K562 (cell line): Measurements from ENCODE around the gene AGR3. TPM values are rescaled to one million over a fixed set of nuclear protein-coding genes. Genes with fewer than 3 reads are reported as not detected.
A peak's percentile ranks its signal among the peaks of the same experiment; 100 is the strongest.

Source experiments
- ATAC-seq: fragments of 200-7000 bp; cut with Tn5 transposase; 3 replicates; pipeline ENCODE4 v1.9.1; 2020; ENCODE audit warnings: moderate library complexity
- BruUV-seq: library from RNA; stranded (reverse); fragments of 400-500 nt; replicated peaks from 2 replicates; lab custom pipeline; 2021; lab: Mats Ljungman, UMichigan
- CTCF ChIA-PET: fragments of 300-600 bp; formaldehyde crosslinking; extraction: SDS; loops from one replicate; lab custom pipeline; 2021; ENCODE audit warnings: low intra/inter-chr PET ratio; lab: Yijun Ruan, JAX
- POLR2A ChIA-PET: fragments of 300-600, 350-650 bp; sonication (Branson Sonifier 250); formaldehyde crosslinking; extraction: SDS; loops from one replicate; lab custom pipeline; 2021; ENCODE audit warnings: antibody characterized with exemption, inconsistent platforms; lab: Yijun Ruan, JAX
- DNase-seq, 4 experiments: peaks; one replicate each; pipeline versions ENCODE4 v3.0.0 to v3.0.0-alpha.2; 2011 to 2018; ENCODE audit warnings: low spot score in 3 of 4, mixed read lengths in 3 of 4; ENCODE audit errors: extremely low read depth in 1 of 4
- FAIRE-seq: peaks from 2 replicates; lab custom pipeline; 2011; peaks lifted over from hg19 to GRCh38; lab: Jason Lieb, UNC
- H2AFZ ChIP-seq: 2 replicates; pipeline ENCODE4 v1.6.0; 2011; ENCODE audit warnings: low read depth, low read length, control low read depth, inconsistent platforms
- H3K27ac ChIP-seq: fragments of 200-600 bp; 3 replicates; pipeline ENCODE4 v1.8.0; 2011; ENCODE audit warnings: low read depth, mild to moderate bottlenecking, control low read depth, inconsistent platforms, low read length, moderate library complexity, mixed read lengths; ENCODE audit errors: extremely low read depth
- H3K27me3 ChIP-seq, 2 experiments: fragments of 300-600 bp in 1 of 2; 2 replicates in 1 of 2; 3 replicates in 1 of 2; pipeline versions ENCODE4 v1.6.0 to v1.8.0; 2011; ENCODE audit warnings: inconsistent platforms in 2 of 2, low read length in 2 of 2, mild to moderate bottlenecking in 1 of 2, mixed read lengths in 1 of 2, moderate library complexity in 1 of 2; ENCODE audit not compliant: control insufficient read depth in 2 of 2, insufficient read depth in 2 of 2
- H3K36me3 ChIP-seq: fragments of 300-600 bp; 3 replicates; pipeline ENCODE4 v1.8.0; 2011; ENCODE audit warnings: mild to moderate bottlenecking, low read length, inconsistent platforms; ENCODE audit not compliant: control insufficient read depth, insufficient read depth
- H3K4me1 ChIP-seq, 2 experiments: fragments of 200-600 bp in 1 of 2; replicated peaks in 1 of 2; 2 replicates in 1 of 2; 3 replicates in 1 of 2; pipeline versions ENCODE4 v1.5.1 to v1.8.0; 2011; ENCODE audit warnings: inconsistent platforms in 2 of 2, low read length in 2 of 2, mild to moderate bottlenecking in 1 of 2, mixed read lengths in 1 of 2, moderate library complexity in 1 of 2; ENCODE audit not compliant: control insufficient read depth in 2 of 2, insufficient read depth in 2 of 2
- H3K4me2 ChIP-seq: 2 replicates; pipeline ENCODE4 v1.6.1; 2011; ENCODE audit warnings: low read length, control low read depth, inconsistent platforms, mixed read lengths; ENCODE audit not compliant: insufficient read depth
- H3K4me3 ChIP-seq: fragments of 200-600 bp; sonication (generic), shearing (Covaris generic); 2 replicates; pipeline ENCODE4 v1.5.1; 2016; ENCODE audit warnings: control low read depth, inconsistent platforms
- H3K79me2 ChIP-seq: fragments of 200-600 bp; 3 replicates; pipeline ENCODE4 v1.8.0; 2011; ENCODE audit warnings: low read length, inconsistent platforms; ENCODE audit not compliant: control insufficient read depth, insufficient read depth
- H3K9ac ChIP-seq, 2 experiments: 2 replicates each; pipeline versions ENCODE4 v1.6.0 to v1.6.1; 2011; ENCODE audit warnings: low read depth in 2 of 2, low read length in 2 of 2, control low read depth in 1 of 2, inconsistent platforms in 1 of 2, mild to moderate bottlenecking in 1 of 2, mixed read lengths in 1 of 2; ENCODE audit not compliant: insufficient read depth in 1 of 2
- H3K9me1 ChIP-seq: one replicate; pipeline ENCODE4 v1.6.0; 2011; ENCODE audit warnings: inconsistent platforms, mild to moderate bottlenecking, low read length, moderate library complexity; ENCODE audit not compliant: control insufficient read depth, insufficient read depth
- H3K9me3 ChIP-seq: replicated peaks from 2 replicates; pipeline ENCODE4 v1.5.1; 2011; ENCODE audit warnings: low read depth, low read length, inconsistent platforms; ENCODE audit not compliant: control insufficient read depth, insufficient read depth
- H4K20me1 ChIP-seq: replicated peaks from 2 replicates; pipeline ENCODE4 v1.6.1; 2011; ENCODE audit warnings: low read length, inconsistent platforms, mixed read lengths; ENCODE audit not compliant: control insufficient read depth, insufficient read depth
- CSDE1 ChIP-seq, 2 experiments: fragments of 450-650 bp; IDR thresholded peaks; 2 replicates each; pipeline ENCODE4 v1.6.1; 2016; ENCODE audit warnings: mild to moderate bottlenecking in 1 of 2
- ELF4 ChIP-seq: fragments of 450-650 bp; formaldehyde crosslinking; IDR thresholded peaks from 2 replicates; pipeline ENCODE4 v1.4.0; 2022; ENCODE audit warnings: missing genetic modification characterization
- ESRRB ChIP-seq: fragments of 250-450 bp; sonication (Bioruptor Pico); IDR thresholded peaks from 2 replicates; pipeline ENCODE4 v1.5.0; 2020; ENCODE audit warnings: mild to moderate bottlenecking, moderate library complexity, borderline replicate concordance
- FOXJ2 ChIP-seq: fragments of 200-800 bp; sonication (Bioruptor generic); IDR thresholded peaks from 2 replicates; pipeline ENCODE4 v1.6.1; 2016; ENCODE audit warnings: missing genetic modification characterization, missing compliant biosample characterization
- HMBOX1 ChIP-seq: sonication (generic); IDR thresholded peaks from 2 replicates; pipeline ENCODE4 v1.6.1; 2016
- LEF1 ChIP-seq: fragments of 450-650 bp; IDR thresholded peaks from 2 replicates; pipeline ENCODE4 v1.6.1; 2016; ENCODE audit warnings: mild to moderate bottlenecking
- NR4A1 ChIP-seq, 2 experiments: fragments of 250-450 bp in 1 of 2; fragments of 450-650 bp in 1 of 2; sonication (Bioruptor Pico) in 1 of 2; IDR thresholded peaks; 2 replicates each; pipeline versions ENCODE4 v1.4.0 to v1.6.1; 2016 to 2020; ENCODE audit warnings: mild to moderate bottlenecking in 2 of 2, missing compliant biosample characterization in 1 of 2, missing genetic modification characterization in 1 of 2, moderate library complexity in 1 of 2
- PHB2 ChIP-seq: fragments of 450-650 bp; IDR thresholded peaks from 2 replicates; pipeline ENCODE4 v1.6.1; 2017; ENCODE audit warnings: low read depth
- POLR2B ChIP-seq: fragments of 450-650 bp; IDR thresholded peaks from 2 replicates; pipeline ENCODE4 v1.6.1; 2018; ENCODE audit warnings: low read depth; ENCODE audit not compliant: partially characterized antibody
- RFX1 ChIP-seq: fragments of 450-650 bp; IDR thresholded peaks from 2 replicates; pipeline ENCODE4 v1.6.1; 2016; ENCODE audit warnings: mild to moderate bottlenecking, moderate library complexity
- RFX5 ChIP-seq: IDR thresholded peaks from 2 replicates; pipeline ENCODE4 v1.6.1; 2011; ENCODE audit warnings: low read depth, mild to moderate bottlenecking, improper control_type of control experiment, low read length
- ZBTB7A ChIP-seq: IDR thresholded peaks from 2 replicates; pipeline ENCODE4 v1.6.1; 2011; ENCODE audit warnings: low read depth, mild to moderate bottlenecking, low read length, moderate library complexity, borderline replicate concordance; ENCODE audit not compliant: control insufficient read depth
- ZNF197 ChIP-seq: fragments of 200-800 bp; sonication (Bioruptor generic); IDR thresholded peaks from 2 replicates; pipeline ENCODE4 v1.6.1; 2016; ENCODE audit warnings: low read depth, missing genetic modification characterization, missing compliant biosample characterization
- ZNF239 ChIP-seq: fragments of 250-450 bp; sonication (Bioruptor Pico); IDR thresholded peaks from 2 replicates; pipeline ENCODE4 v1.4.0; 2020; ENCODE audit warnings: mild to moderate bottlenecking
- WGBS: fragments of 100-300 bp; shearing (Covaris generic); methylation state at CpG from one replicate; pipeline ENCODE4 v1.1.6; 2016; ENCODE audit warnings: low coverage, mixed read lengths; ENCODE audit not compliant: insufficient coverage; ENCODE audit errors: missing lambda C conversion rate; 5-methylcytosine and 5-hydroxymethylcytosine counted together
- in situ Hi-C: fragments of 300-500 bp; cut with MboI; formaldehyde crosslinking; loops from 4 replicates; pipeline ENCODE4 v1.15.0; 2018; ENCODE audit warnings: inconsistent platforms, mixed read lengths
- intact Hi-C: fragments of 100-400 bp; cut with micrococcal nuclease; formaldehyde crosslinking; loops from 2 replicates; pipeline ENCODE4 v1.14.2; 2022
- polyA plus RNA-seq, 8 experiments: library from polyadenylated mRNA; depleted of rRNA in 4 of 8; stranded (reverse) in 5 of 8; unstranded in 3 of 8; fragments of >200 nt; fragmentation: Nextera tagmentation in 2 of 8; fragmentation: Illumina TruSeq in 1 of 8; extraction: Ambion mirVana in 2 of 8; extraction: Trizol in 1 of 8; gene quantifications; 2 replicates each; pipeline versions ENCODE4 v1.2.1 to v1.2.3, GENCODE V29; 2011 to 2014; ENCODE audit warnings: inconsistent platforms in 1 of 8, missing spikeins in 1 of 8
- total RNA-seq, 7 experiments: library from RNA; depleted of rRNA in 6 of 7; stranded (reverse); fragments of >200 nt in 6 of 7; fragmentation: Illumina TruSeq in 2 of 7; extraction: Trizol in 2 of 7; gene quantifications; 2 replicates each; pipeline versions ENCODE4 v1.2.1 to v1.2.3, GENCODE V29; 2011 to 2021; ENCODE audit warnings: low replicate concordance in 1 of 7
- TF ChIP-seq, protein P1 (sequence below): sonication (generic); formaldehyde crosslinking; IDR thresholded peaks from 2 replicates; pipeline ENCODE4 v1.8.0; 2022; ENCODE audit warnings: mild to moderate bottlenecking, missing genetic modification reagents

Gene AGR3
- total and polyA plus RNA-seq, 9 of the 15 experiments (the other 6 are each of a cell fraction or from before 2014, with no cell fraction given), result not detected

- Histone ChIP-seq H3K4me2 (no peak overlapping the region), H3K9me3 (no peaks in the 10 kb centered on the region), H3K9ac (no peak overlapping the region), H3K36me3 (no peaks in the 10 kb centered on the region), H3K9me1 (no peaks in the 10 kb centered on the region), H3K4me1 (peaks cover 0 to 4% of the 10 kb centered on the region in 2 experiments; a peak in 1 of 5 replicates), H4K20me1 (no peaks in the 10 kb centered on the region), H2AFZ (no peak overlapping the region), H3K4me3 (no peak overlapping the region), H3K79me2 (no peaks in the 10 kb centered on the region), H3K27ac (no peak overlapping the region), H3K27me3 (peaks cover 4 to 15% of the 10 kb centered on the region in 2 experiments; a peak in 4 of 5 replicates)
- ATAC-seq (no peak), FAIRE-seq (no peak), DNase-seq (peak in 1 of 4 experiments; percentile 24)
- POLR2A ChIA-PET, result no interaction called here
- CTCF ChIA-PET, result no interaction called here
- intact Hi-C loops (no loop called here), in situ Hi-C loops (no loop called here)
- 0% methylated on average over 2 of the region's 2 CpGs for WGBS
- TF ChIP-seq RFX1 (peak; percentile 80), ZNF197 (CRISPR knock-in tag) (no peak), NR4A1 (CRISPR knock-in tag; IDR thresholded peaks at IDR 0.05) (no peak), NR4A1 (tag; IDR thresholded peaks at IDR 0.05) (no peak), LEF1 (no peak), PHB2 (no peak), ESRRB (CRISPR knock-in tag) (no peak), FOXJ2 (tag) (peak; percentile 88), POLR2B (no peak), RFX5 (no peak), HMBOX1 (no peak), ZBTB7A (no peak), ELF4 (CRISPR knock-in tag) (no peak), ZNF239 (CRISPR knock-in tag) (no peak), CSDE1 (IDR thresholded peaks at IDR 0.05) (no peak)
- TF ChIP-seq, protein P1, sequence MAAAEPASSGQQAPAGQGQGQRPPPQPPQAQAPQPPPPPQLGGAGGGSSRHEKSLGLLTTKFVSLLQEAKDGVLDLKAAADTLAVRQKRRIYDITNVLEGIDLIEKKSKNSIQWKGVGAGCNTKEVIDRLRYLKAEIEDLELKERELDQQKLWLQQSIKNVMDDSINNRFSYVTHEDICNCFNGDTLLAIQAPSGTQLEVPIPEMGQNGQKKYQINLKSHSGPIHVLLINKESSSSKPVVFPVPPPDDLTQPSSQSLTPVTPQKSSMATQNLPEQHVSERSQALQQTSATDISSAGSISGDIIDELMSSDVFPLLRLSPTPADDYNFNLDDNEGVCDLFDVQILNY, result no peak
- BruUV-seq, result no TSS peak
Measured at GRCh38 chr7:16815001-16815400, 66.8 kb downstream of the AGR3 start.
